Loucy (cell line): Measurements from ENCODE around the gene SLC15A1.

Experiments
- CTCF ChIP-seq: fragments of 200-600 bp; sonication (generic); conservative IDR thresholded peaks from 2 replicates; pipeline ENCODE4 v1.5.1; 2014; ENCODE audit warnings: mild to moderate bottlenecking, antibody characterized with exemption, low read length
- EZH2phosphoT487 ChIP-seq: fragments of 200-600 bp; IDR thresholded peaks from 2 replicates; pipeline ENCODE4 v1.6.1; 2018; ENCODE audit warnings: antibody characterized with exemption, mild to moderate bottlenecking, moderate library complexity, borderline replicate concordance

- TF ChIP-seq CTCF, result no peak
- no peak for TF ChIP-seq EZH2phosphoT487
These were observed 19.6 kb upstream of the SLC15A1 start for GRCh38 chr13:98771838-98772611.
